GM21529 (cell line): Measurements from ENCODE around the gene SCN10A.

Experiments used
- ATAC-seq: cut with Tn5 transposase; IDR thresholded peaks from one replicate; pipeline ENCODE4 v1.9.1; 2021; ENCODE audit not compliant: unreplicated experiment

Gene SCN10A

GRCh38 chr3:38722781-38723568 is 93.0 kb downstream of the SCN10A start:
- no peak for ATAC-seq

DNA sequence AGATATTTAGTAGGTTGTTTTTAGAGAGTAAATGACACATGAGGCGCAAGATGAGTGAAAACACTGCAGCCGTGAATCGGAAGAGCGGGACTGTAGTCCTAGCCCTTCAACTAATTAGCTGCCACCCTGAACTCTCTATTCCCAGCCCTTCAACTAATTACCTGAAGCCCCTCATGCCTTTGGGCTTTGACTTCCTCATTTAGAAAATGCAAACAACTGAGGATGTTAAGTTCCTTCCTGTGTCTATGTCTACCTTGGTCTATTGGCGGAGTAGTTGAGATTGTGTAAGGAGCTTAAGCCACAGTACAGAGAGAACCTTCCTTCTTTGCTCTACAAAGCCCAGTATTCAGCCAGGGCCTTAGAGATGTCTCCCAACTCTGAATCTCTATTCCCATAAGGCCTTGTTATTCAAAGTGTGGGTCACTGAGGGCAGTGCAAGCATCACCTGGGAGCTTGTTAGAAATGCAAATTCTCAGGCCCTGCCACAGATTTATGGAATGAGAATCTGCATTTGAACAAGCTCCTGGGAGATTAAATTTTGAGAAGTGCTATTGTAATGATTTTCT is 94.7 kb downstream of the SCN10A start:
- ATAC-seq, result no peak

GRCh38 chr3:38720465-38720864 is 95.6 kb downstream of the SCN10A start:
- ATAC-seq, result no peak

- no peak for ATAC-seq
These were observed 98.4 kb downstream of the SCN10A start for GRCh38 chr3:38717355-38718240.

DNA sequence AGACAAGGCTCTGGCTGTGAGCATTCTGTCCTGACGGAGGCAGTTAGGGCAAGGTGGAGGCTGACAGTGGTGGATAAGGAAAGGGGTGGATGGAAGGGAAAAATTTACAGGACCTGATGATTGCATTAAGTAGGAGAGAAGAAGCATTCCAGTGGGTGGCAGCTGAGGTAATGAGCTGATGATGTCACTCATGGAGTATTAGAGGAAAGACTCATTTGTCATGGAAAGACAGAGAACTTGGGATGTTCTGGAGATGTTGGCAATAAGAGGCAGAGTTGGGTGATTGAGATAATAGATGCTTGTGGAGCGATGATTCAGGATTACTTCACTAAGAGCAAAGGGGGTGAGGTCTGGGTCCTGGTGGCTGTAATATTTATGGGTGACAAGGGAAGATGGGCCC is 102.9 kb downstream of the SCN10A start:
- no peak for ATAC-seq

DNA sequence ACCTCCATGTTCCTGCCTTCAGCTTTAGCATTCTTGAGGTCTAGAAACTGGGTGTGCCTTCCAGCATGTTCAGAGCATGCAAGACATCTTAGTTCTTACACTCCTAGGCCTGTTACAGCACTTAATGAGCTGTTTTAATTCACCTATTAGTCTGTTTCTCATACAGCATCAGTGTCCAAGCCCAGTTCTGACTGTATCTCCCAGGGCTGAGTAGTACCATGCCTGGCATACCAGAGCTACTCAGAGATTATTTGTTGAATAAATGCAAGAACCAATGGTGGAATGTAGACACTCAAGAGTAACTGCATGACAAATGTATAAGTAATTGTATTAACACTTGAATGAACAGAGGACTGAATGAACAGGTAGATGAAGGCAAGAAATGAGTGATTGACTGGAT is 104.7 kb downstream of the SCN10A start:
- no peak for ATAC-seq

- ATAC-seq, result no peak
These were observed 108.3 kb downstream of the SCN10A start for GRCh38 chr3:38707730-38708129.

DNA sequence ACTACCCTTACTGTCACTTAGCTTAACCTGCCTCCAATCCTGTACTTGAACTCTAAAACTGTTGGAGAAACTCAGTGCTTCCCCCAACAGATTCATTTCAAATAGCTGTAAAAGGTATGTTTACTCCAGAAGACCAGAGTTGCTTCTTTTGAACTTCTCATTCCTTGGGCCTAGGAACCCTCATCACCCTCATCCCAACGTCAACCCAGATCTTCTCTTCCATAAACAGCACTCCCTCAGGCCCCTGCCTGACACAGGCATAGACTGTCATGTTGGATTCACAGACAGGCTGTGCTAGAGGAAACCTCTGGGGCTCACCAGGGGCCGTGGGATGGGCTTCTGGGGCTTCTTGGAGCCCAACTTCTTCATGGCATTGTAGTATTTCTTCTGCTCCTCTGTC is 109.1 kb downstream of the SCN10A start:
- ATAC-seq, result no peak

- no peak for ATAC-seq
These were observed 113.8 kb downstream of the SCN10A start for GRCh38 chr3:38702231-38702630.

GRCh38 chr3:38698760-38699159 is 117.3 kb downstream of the SCN10A start:
- ATAC-seq, result no peak

- ATAC-seq, result no peak
These were observed 118.0 kb downstream of the SCN10A start for GRCh38 chr3:38698061-38698460.

DNA sequence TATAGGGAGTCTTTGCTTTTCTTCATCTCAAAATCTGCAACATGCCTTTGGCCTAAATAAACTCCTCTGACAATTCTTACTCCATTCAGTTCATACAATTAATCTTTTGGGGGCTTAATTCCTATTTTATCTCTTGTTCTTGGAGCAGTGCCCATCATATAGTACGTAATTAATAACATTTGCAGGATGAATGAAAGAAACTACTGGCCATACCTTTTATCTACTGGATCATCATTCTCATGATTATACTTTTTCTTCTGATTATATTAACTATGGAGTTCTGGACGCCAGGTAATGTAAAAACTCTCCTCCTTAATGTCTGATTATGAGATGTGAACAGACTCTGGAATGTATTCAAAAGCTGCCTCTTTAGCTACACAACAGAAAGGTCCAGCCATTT is 120.0 kb downstream of the SCN10A start:
- no peak for ATAC-seq

- ATAC-seq, result no peak
These were observed 125.8 kb downstream of the SCN10A start for GRCh38 chr3:38690185-38690584.

DNA sequence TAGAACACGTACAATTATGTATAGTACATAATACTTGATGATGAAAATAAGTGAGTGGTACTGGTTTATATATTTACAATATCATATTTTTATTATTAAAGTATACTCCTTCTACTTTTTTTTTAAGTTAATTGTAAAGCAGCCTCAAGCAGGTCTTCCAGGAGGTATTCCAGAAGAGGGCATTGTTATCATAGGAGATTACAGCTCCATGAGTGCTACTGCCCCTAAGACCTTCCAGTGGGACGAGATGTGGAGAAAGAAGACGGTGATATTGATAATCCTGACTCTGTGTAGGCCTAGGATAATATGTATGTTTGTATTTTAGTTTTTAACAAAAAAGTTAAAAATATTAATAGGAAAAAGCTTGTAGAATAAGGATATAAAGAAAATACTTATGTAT is 126.2 kb downstream of the SCN10A start:
- no peak for ATAC-seq

GRCh38 chr3:38689346-38689745 is 126.7 kb downstream of the SCN10A start:
- no peak for ATAC-seq

DNA sequence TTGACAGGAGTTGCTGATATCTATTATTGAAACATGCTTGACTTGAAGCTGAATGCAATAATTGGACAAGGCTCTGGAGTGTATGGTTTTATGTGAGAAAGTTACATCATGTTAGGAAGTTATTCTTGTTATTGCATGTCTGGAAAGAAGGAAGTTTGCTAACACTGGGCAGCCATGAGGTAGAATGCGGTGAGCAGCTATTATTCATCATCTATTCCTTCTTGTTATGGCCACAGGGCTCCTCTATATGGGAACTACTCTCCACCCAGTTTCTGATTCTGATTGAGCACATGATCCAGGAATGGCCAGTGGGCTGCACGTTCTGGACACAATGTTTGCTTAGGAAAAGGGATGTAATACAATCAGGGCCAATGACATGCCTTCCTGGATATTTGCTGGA is 128.7 kb downstream of the SCN10A start:
- ATAC-seq, result no peak

- ATAC-seq, result no peak
These were observed 131.5 kb downstream of the SCN10A start for GRCh38 chr3:38684546-38684945.

DNA sequence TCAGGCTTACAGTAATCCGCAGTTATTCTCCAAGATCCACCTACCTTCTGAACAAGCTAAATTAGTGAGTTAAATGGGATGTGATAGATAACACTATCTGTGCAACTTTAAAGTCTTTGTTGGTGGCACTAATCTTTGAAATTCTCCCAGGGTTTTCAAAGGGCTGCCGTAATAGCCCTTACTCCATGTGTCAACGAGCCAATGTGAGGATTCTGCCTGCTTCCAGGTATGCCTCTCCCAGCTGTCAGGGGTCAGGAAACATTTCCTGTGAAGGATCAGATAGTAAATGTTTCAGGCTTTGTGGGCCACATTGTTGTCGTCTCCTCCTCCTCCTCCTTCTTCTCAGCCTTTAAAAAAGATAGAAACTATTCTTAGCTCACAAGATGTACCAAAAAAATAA is 146.3 kb downstream of the SCN10A start:
- ATAC-seq, result no peak

- ATAC-seq, result no peak
These were observed 153.5 kb downstream of the SCN10A start for GRCh38 chr3:38662544-38662943.

DNA sequence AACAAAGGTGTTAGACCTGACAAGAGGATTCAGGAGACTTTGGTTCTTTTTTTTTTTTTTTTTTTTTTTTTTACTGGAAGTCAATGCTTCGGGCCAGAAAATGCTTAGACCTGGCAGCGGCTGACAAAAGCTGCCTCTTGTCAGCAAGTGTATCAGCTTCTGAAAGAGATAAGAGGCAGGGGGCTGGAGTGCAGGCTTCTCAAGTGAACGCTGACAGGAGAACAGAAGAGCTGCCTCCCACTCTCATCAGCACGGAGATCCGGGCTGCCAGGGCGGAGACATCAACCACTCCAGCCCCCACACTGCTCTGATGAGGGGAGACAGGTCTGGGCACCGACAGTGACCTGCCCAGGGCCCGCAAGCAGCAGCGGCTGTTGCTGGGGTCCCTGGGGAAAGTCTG is 157.2 kb downstream of the SCN10A start:
- no peak for ATAC-seq

- ATAC-seq, result no peak
These were observed 158.6 kb downstream of the SCN10A start for GRCh38 chr3:38657369-38657768.
